ENCODE results near the gene ATAD2B. TPM values are rescaled to one million over a fixed set of nuclear protein-coding genes. Genes with fewer than 3 reads are reported as not detected.

The ATAD2B gene
- total RNA-seq, 1 donor from 2014 or later = 23.3 TPM

DNA sequence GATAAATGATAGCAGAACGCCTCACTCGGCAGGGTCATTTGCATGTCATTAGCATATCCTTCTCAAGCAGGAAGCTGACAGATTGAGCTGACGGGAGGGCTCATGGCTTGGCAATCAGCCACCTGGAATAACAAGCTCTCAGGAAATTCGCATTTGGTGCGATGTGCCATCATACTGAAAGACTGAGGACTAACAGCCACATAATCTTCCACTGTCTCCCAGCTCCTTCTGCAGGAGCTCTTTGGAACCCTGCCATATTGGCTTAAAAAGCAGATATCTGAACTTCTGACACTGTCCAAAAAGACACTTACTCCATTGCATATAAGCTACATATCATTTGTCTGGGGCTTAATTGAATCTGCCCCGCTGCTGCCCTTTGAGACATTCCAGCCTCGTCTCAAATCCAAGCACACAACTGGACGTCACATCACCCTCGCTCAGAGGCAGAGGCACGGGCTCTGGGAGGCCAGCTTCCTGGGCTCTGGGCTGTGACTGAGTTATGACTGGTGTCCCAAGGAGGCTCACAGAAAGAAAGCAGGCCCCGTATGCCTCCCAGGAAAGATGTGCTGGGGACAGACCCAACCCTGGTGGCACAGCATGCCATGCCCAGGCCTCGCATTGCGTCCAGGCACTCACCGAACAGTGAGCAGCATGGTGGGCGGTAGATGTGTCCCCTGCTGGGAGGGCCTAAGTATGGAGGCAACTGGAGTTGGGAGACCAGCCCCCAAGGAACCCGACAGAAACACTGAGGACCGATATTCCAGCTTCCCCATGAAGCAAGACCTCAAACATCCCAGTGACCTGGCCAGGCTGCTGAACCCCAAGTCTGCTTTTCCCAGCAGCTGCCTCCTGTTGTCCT lies 228.0 kb downstream of the ATAD2B start:
- DNase-seq = peak; percentile 77

Other genes starting within 250 kb of the ATAD2B start
- 13.1 and 17.0 TPM in 2 replicates for gene UBXN2A, start 13.3 kb upstream of the ATAD2B start, total RNA-seq
- under 0.01 and 0.09 TPM in 2 replicates for gene MFSD2B, start 83.0 kb upstream of the ATAD2B start, total RNA-seq
- gene WDCP, start 120.3 kb upstream of the ATAD2B start, total RNA-seq = 11.4 and 13.3 TPM in 2 replicates
- gene FKBP1B, start 122.6 kb upstream of the ATAD2B start, total RNA-seq = 9.9 and 14.5 TPM in 2 replicates
- 113 and 165 TPM in 2 replicates for gene SF3B6, start 149.2 kb upstream of the ATAD2B start, total RNA-seq
- 63.2 and 88.3 TPM in 2 replicates for gene TP53I3, start 157.7 kb upstream of the ATAD2B start, total RNA-seq
- gene PFN4, start 196.2 kb upstream of the ATAD2B start, total RNA-seq = 0.23 and 1.7 TPM in 2 replicates
- 5.2 and 11.6 TPM in 2 replicates for gene FAM228B, start 196.3 kb upstream of the ATAD2B start, total RNA-seq
- 0.28 TPM in 1 of 2 replicates, not detected in the other for gene FAM228A, start 247.9 kb upstream of the ATAD2B start, total RNA-seq

Measured in dermis blood vessel endothelial cell (primary cell).